ENCODE measurements around the gene PHACTR3.

PHACTR3 gene

DNA sequence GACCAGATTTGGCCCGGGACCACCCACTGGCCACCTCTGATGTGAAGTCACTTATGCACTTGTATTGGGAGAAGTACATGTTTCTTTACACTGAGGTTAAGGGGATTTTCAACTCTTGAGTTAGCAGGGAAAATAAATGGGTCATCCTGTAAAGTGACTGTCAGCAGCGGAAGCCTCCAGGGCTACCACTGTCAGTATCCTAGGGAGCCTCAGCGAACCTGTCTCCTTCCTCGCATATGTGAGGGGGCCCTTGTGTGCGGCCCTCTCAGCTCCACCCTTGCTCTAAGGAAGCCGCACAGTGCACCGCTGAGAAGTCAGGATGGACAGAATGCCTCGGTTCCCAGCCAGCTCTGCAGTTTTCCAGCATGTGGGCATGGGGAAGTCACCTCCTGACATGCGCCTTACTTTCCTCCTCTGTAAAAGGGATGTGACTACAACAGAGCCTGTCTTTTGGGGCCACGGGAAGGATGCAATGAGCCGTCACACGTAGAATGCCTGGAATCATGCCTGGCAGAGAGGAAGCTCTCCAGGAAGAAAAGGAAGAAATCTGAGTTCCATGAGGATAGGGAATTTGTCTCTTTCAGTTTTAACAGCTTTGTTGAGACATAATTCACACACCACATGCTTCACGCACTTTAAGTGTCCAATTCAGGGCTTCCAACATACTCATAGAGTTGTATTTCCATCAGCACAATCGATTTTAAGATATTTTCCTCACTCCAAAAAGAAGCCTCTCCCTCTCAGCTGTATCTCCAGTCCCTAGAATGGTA, 213.7 kb downstream of the PHACTR3 start:
- DNase-seq (ENCODE audit: low read depth): no peak

DNA sequence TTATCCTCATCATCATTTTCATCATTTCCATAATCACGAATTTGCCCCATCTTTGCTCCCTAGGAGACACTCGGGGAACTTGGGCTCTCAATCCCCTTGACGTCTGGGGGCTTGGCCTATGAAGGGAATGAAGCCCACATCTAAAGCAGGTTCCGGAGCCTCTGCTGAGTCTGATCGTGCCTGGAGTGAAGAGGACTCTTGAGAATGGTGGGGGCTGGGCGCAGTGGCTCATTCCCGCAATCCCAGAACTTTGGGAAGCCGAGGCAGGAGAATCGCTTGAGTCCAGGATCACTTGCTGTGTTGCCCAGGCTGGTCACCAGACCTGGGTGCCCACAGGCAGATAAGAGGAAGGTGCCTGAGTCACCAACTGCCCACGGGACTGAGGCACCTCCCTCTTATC, 214.6 kb downstream of the PHACTR3 start:
- no peak for DNase-seq (ENCODE audit: low read depth)

DNA sequence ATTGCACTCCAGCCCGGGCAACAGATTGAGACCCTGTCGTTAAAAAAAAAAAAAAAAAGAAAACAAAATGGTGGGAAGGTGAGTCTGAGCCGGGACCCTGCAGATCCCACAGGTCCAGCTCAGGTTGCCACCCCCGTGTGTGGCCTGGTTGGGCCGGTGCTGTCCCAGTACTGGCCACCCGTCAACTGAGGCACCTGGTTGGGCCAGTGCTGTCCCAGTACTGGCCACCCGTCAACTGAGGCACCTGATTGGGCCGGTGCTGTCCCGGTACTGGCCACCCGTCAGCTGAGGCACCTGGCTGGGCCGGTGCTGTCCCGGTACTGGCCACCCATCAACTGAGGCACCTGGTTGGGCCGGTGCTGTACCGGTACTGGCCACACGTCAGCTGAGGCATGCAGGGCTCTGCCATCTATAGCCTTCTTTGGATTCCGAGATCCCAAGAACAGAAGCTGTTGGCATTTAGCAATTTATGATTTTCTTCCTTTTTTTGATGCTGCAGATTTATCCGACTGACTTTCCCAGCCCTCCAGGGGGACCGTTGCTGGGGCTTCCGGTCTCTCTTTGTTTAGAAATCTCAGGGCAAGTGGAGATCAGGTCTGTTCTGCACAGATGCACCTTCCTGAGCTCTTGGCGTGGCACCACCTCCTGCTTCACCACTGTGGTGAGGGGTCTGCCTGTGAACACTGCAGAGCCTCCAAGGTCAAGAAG, 215.3 kb downstream of the PHACTR3 start:
- no peak for DNase-seq (ENCODE audit: low read depth)

- DNase-seq (ENCODE audit: low read depth): no peak
Observed at GRCh38 chr20:59820204-59821041, 216.1 kb downstream of the PHACTR3 start.

- no peak for DNase-seq (ENCODE audit: low read depth)
Observed at GRCh38 chr20:59821201-59821600, 216.9 kb downstream of the PHACTR3 start.

- no peak for DNase-seq (ENCODE audit: low read depth)
Observed at GRCh38 chr20:59821788-59822187, 217.4 kb downstream of the PHACTR3 start.

DNA sequence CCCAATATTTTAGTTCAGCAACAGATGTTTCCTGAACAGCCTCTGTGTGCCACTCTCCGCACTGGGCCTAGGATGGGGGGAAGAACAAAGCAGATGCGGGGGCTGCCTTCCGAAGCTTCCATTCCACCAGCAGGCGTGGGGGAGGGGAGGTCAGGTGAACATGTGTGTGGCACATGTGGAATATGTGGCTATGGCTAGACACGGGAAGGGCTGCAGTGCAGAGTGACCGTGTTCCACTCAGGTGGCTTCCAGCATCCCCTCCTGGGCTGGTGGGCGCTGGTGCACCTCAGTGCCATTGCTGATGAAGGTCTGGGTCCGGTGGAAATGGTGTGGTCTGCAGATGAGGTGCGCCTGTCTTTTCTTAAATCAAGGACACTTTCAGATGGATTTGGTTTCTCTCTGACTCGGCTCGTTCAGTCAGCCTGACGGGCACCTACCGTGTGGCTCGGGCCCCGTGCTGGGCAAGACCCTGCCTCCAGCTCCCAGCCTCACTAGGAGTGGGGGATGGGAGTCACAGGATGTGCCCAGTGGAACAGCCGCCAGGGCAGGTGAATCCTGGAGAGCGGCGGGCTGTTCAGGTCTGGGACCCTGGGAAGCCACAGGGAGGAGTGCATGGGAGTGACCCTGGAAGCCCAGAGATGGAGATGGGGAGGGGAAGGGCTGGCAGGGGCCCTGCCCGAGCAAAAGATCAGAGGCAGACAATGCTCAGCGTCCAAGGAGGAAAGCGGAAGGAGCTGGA, 218.1 kb downstream of the PHACTR3 start:
- DNase-seq (ENCODE audit: low read depth): no peak

GRCh38 chr20:59823030-59823423, 218.7 kb downstream of the PHACTR3 start:
- no peak for DNase-seq (ENCODE audit: low read depth)

DNA sequence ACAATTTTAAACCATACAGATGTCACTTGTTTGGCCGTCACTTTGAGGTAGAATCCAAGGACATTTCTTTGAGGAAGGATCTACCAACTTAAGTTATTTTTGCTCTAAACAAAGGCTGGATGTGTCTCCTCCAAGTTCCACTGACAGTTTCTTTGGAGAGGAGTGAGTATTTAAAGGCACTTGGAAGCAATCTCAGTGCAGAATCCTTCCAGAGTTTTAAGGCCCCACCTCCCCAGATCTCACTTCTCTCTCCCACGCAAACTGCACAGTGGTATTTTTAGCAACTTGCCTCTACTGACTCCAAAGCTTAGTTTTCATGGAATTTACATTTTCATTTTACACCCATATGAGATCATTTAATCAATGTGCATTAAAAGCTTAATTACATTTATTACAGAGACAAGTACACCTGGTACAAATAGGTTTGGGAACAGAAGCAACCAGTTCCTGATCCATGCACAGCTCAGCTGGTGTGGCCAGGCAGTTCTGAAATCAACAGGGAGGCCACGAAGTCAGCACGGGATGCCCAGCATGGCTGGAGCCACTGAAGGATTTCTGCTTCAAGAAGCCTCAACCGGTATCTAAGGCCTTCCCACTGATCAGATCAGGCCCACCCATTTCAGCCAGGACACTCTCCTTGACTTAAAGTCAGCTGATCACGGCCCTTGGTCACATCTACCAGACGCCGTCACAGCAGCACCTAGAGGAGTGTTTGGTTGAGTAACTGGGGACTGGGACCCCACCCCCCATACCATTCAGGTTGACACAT, 219.3 kb downstream of the PHACTR3 start:
- no peak for DNase-seq (ENCODE audit: low read depth)

DNA sequence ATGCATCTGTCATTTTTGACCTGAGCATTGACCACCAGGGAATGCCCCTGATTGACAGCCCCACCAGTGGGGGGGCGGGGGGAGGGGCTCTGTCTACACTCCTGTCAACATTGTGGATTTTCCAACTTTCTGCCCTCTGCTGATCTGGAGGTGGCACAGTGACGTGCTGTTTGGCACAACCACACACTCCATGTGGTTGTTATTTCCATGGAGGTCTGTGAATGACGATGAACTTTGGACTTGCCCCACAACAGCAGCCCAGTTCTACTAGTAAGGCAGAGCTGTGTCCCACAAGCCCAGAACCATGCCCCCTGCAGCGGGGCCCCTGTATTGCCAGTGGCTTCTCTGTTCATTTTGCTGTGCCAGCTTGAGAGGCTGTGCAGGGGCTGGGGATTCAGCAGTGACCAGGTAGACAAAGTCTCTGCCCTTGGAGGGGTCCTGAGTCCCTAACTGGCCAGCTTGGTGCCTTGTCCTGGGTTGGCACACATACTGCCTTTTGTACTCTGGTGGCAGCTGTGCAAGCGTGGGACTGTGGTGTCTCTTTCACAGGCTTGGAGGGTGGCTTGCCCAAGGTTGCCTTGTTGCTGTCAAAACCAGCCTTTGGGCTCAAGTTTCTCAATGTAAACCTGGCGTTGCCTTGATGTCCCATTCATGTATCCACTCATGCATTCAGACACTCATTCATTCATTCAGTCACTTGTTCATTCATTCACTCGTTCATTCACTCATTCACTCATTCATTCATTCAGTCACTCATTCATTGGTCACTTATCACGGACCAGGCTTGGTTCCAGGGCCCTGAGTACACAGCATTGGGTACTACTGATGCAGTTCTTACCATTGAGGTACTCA, 220.6 kb downstream of the PHACTR3 start:
- DNase-seq (ENCODE audit: low read depth): no peak

- no peak for DNase-seq (ENCODE audit: low read depth)
Observed at GRCh38 chr20:59825563-59825920, 221.2 kb downstream of the PHACTR3 start.

DNA sequence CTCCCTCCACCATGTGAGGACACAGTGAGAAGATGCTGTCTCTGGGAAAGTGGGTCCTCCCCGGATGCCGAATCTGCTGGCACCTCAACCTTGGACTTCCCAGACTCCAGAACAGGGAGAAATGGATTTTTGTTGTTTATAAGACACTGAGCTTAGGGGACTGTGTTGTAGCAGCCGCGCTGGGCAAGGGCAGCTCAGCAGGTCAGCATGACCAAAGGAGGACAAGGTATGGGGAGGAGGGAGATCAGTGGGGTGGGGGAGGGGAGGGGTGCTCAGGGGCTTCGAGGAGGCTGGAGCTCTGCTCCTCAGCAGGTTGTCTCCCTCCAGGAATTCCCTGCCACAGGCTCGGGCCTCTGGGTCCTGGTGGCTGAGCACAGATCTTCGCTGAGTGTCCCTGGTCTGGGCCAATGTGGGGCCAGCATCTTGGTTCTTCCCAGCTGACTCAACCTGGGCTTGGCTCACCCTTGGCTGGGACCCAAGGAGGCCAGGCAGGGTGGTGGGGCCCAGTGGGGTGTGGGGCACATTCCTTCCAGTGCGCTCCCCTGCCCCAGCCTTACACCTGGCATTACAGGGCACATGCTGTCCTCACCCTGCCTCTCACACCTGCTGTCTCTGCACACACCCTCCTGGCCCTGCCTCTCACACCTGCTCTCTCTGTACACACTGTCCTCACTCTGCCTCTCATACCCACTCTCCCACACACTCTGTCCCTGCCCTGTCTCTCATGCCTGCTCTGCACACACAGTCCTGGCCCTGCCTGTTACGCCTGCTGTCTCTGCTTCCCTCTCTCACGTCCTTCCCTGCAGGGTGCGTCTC, 221.8 kb downstream of the PHACTR3 start:
- DNase-seq (ENCODE audit: low read depth): no peak

- no peak for DNase-seq (ENCODE audit: low read depth)
Observed at GRCh38 chr20:59827138-59828056, 223.1 kb downstream of the PHACTR3 start.

- no peak for DNase-seq (ENCODE audit: low read depth)
Observed at GRCh38 chr20:59828125-59829053, 224.0 kb downstream of the PHACTR3 start.

DNA sequence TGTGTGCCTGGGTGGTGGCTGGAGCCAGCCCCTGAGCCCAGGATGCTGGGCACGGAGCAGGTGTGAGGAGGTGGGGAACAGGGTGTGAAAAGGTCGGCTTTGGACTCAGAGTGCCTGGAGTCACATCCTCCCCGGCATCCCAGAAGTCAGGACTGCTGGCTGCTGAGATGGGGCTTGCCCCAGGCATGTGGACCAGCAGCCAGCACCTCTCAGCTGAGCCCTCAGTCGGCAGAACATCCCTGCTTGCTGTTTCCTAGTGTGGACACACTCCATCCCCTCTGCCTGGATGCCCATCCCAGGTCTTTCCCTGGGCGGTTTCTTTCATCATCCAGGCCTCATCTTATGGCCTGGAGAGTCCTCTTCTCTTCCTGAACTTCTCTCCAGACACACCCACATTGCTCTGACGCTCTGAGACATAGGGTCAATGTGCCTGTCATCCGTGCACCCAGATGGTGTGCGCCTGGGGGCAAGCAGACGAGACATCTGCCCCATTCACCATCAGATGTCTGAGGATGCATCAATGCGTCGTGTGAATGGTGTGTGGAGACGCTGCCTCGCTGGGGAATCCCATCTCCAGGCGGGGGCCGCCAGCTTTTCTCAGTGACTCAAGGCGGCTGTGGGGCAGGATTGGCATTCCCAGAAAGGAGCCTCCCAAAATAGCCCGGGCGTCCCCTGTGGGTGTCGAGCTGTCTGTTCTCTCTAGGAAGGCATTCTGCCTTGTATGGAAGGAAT, 224.9 kb downstream of the PHACTR3 start:
- DNase-seq (ENCODE audit: low read depth): no peak
